SK-N-SH (cell line): Measurements from ENCODE around the gene SMARCE1.

Experiments
- FOXM1 ChIP-seq: IDR thresholded peaks from 2 replicates; pipeline ENCODE4 v1.4.0; 2012; ENCODE audit warnings: low read depth, mild to moderate bottlenecking
- USF1 ChIP-seq: IDR thresholded peaks from 2 replicates; pipeline ENCODE4 v1.4.0; 2012; ENCODE audit warnings: low read depth, borderline replicate concordance
- TF ChIP-seq, protein P1 (sequence below): fragments of 200-600 bp; sonication (generic); IDR thresholded peaks from 2 replicates; pipeline ENCODE4 v1.6.1; 2017; ENCODE audit warnings: antibody characterized with exemption, mild to moderate bottlenecking, moderate library complexity
- TF ChIP-seq, protein P2 (sequence below): IDR thresholded peaks from 2 replicates; pipeline ENCODE4 v1.4.0; 2012; ENCODE audit warnings: low read depth, borderline replicate concordance

DNA sequence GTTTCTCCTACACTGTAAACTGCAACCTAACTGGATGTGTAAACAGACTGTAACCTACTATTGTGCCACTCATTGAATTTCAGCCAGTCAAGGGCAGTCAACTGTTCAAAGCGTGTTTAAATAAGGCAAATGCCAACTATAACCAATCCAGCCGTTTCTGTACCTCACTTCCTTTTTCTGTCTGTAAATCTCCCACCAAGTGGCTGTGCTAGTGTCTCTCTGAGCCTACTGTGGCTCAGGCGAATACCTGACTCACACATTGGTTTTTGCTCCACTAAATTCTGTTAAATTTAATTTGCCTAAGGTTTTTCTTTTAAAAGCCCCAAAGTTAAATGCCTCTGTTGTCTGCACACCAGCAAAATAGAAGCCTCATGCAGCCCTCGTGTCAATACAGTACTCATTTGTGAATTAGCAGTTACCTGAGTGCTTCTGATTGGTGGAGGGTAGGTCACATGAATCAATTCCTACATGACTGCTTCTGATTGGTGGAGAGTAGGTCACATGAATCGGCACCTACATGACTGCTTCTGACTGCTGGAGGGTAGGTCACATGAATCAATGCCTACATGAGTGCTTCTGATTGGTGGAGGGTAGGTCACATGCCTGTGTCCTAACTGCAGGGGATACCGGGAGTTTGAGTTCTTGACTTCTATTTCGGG is 51.2 kb downstream of the SMARCE1 start:
- TF ChIP-seq, protein P1, sequence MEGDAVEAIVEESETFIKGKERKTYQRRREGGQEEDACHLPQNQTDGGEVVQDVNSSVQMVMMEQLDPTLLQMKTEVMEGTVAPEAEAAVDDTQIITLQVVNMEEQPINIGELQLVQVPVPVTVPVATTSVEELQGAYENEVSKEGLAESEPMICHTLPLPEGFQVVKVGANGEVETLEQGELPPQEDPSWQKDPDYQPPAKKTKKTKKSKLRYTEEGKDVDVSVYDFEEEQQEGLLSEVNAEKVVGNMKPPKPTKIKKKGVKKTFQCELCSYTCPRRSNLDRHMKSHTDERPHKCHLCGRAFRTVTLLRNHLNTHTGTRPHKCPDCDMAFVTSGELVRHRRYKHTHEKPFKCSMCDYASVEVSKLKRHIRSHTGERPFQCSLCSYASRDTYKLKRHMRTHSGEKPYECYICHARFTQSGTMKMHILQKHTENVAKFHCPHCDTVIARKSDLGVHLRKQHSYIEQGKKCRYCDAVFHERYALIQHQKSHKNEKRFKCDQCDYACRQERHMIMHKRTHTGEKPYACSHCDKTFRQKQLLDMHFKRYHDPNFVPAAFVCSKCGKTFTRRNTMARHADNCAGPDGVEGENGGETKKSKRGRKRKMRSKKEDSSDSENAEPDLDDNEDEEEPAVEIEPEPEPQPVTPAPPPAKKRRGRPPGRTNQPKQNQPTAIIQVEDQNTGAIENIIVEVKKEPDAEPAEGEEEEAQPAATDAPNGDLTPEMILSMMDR: no peak
- TF ChIP-seq, protein P2, sequence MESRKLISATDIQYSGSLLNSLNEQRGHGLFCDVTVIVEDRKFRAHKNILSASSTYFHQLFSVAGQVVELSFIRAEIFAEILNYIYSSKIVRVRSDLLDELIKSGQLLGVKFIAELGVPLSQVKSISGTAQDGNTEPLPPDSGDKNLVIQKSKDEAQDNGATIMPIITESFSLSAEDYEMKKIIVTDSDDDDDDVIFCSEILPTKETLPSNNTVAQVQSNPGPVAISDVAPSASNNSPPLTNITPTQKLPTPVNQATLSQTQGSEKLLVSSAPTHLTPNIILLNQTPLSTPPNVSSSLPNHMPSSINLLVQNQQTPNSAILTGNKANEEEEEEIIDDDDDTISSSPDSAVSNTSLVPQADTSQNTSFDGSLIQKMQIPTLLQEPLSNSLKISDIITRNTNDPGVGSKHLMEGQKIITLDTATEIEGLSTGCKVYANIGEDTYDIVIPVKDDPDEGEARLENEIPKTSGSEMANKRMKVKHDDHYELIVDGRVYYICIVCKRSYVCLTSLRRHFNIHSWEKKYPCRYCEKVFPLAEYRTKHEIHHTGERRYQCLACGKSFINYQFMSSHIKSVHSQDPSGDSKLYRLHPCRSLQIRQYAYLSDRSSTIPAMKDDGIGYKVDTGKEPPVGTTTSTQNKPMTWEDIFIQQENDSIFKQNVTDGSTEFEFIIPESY: no peak
- peak; percentile 88 for TF ChIP-seq USF1
- no peak for TF ChIP-seq FOXM1
